Right lobe of liver (tissue), 6 donors: Measurements from ENCODE around the gene FGF3. TPM values are rescaled to one million over a fixed set of nuclear protein-coding genes. Genes with fewer than 3 reads are reported as not detected.

Experiments used
- ATAC-seq, 4 donors: fragments of 200-7000 bp; cut with Tn5 transposase; one replicate each; pipeline ENCODE4 v1.9.1; 2020; ENCODE audit warnings: mild to moderate bottlenecking in 4 of 4, moderate library complexity in 4 of 4
- DNase-seq, 3 donors: peaks; one replicate each; pipeline ENCODE4 v3.0.0-alpha.2; 2020
- H3K27ac ChIP-seq, 3 donors: fragments of 200-600 bp; one replicate each; pipeline ENCODE4 v1.8.0; 2022
- H3K27me3 ChIP-seq, 2 donors: fragments of 200-600 bp; one replicate each; pipeline ENCODE4 v1.8.0; 2022
- H3K36me3 ChIP-seq, 4 donors: fragments of 200-600 bp; sonication (generic) in 1 of 4; one replicate each; pipeline versions ENCODE4 v1.5.1 to v1.8.0; 2017 to 2022; ENCODE audit warnings: control low read depth in 1 of 4
- H3K4me1 ChIP-seq, 4 donors: fragments of 200-600 bp; sonication (generic) in 1 of 4; one replicate each; pipeline versions ENCODE4 v1.5.1 to v1.8.0; 2017 to 2022; ENCODE audit warnings: control low read depth in 1 of 4
- H3K4me3 ChIP-seq, 3 donors: fragments of 200-600 bp; one replicate each; pipeline ENCODE4 v1.8.0; 2022
- H3K9me3 ChIP-seq, 4 donors: fragments of 200-600 bp; sonication (generic) in 1 of 4; one replicate each; pipeline versions ENCODE4 v1.5.1 to v1.8.0; 2017 to 2022; ENCODE audit warnings: control low read depth in 1 of 4
- CTCF ChIP-seq, 4 donors: fragments of 200-600 bp in 3 of 4; fragments of 450-650 bp in 1 of 4; IDR thresholded peaks; one replicate each; pipeline versions ENCODE4 v1.5.1 to v1.8.0; 2016 to 2022; ENCODE audit warnings: antibody characterized with exemption in 4 of 4, mild to moderate bottlenecking in 2 of 4
- POLR2A ChIP-seq: fragments of 450-650 bp; IDR thresholded peaks from one replicate; pipeline ENCODE4 v1.6.1; 2017; ENCODE audit warnings: antibody characterized with exemption, mild to moderate bottlenecking
- WGBS: methylation state at CpG from one replicate; pipeline ENCODE4 v1.1.6; 2018; ENCODE audit warnings: low coverage, low lambda C conversion rate; ENCODE audit not compliant: insufficient coverage; ENCODE audit errors: missing lambda C conversion rate; 5-methylcytosine and 5-hydroxymethylcytosine counted together
- intact Hi-C, 2 donors: fragments of 100-400 bp; cut with DNase I; formaldehyde crosslinking; loops; one replicate each; pipeline versions ENCODE4 v1.11.2 to v1.14.1; 2022
- total RNA-seq, 6 experiments: library from RNA; depleted of rRNA in 2 of 6; stranded (reverse); fragments of >200 nt in 2 of 6; fragmentation: NEBNext Ultra II Directional in 3 of 6; extraction: Animal tissue kit (Norgen Biotek cat#: 25700) in 3 of 6; gene quantifications; one replicate each; pipeline versions ENCODE4 v1.1.0 to v1.2.4, GENCODE V29; 2016 to 2023
- donor health status: DM: no; HTN: yes; CAD: no.
- donor health status: DM: no; HTN: no; CAD: no.
- donor health status: DM: no; HTN: no; CAD: no.
- donor health status: DM: no; HTN: yes; CAD: no.
- donor health status: DM: no; HTN: yes; CAD: no.

FGF3 gene
- total RNA-seq, 6 experiments from 2014 or later: not detected

- peak in 1 of 3 donors; percentile 19 for DNase-seq
- Histone ChIP-seq H3K4me1 (no peaks in the 10 kb centered on the region), H3K27ac (no peak overlapping the region), H3K36me3 (no peaks in the 10 kb centered on the region), H3K27me3 (no peaks in the 10 kb centered on the region), H3K9me3 (no peaks in the 10 kb centered on the region), H3K4me3 (no peak overlapping the region)
- TF ChIP-seq POLR2A (no peak), CTCF (IDR thresholded peaks at IDR 0.05) (no peak)
- ATAC-seq: no peak
- intact Hi-C loops: no loop called here
- no CpG with 5 or more reads among the region's 12 CpGs for whole genome bisulfite sequencing
These were observed 15.0 kb upstream of the FGF3 start for GRCh38 chr11:69834251-69834650.

- no peak for DNase-seq
- intact Hi-C loops: no loop called here
- no peaks in the 10 kb centered on the region for H3K27me3 ChIP-seq
- no peak overlapping the region for H3K4me3 ChIP-seq
- WGBS: 36% methylated on average over 12 of the region's 21 CpGs
- no peaks in the 10 kb centered on the region for H3K9me3 ChIP-seq
- no peaks in the 10 kb centered on the region for H3K36me3 ChIP-seq
- no peak overlapping the region for H3K27ac ChIP-seq
- no peak for ATAC-seq
- peaks cover 0 to 5% (median 0%) of the 10 kb centered on the region in 4 donors for H3K4me1 ChIP-seq
- TF ChIP-seq POLR2A (no peak), CTCF (IDR thresholded peaks at IDR 0.05) (no peak)
These were observed 13.6 kb upstream of the FGF3 start for GRCh38 chr11:69832561-69833413.

GRCh38 chr11:69831985-69832384 lies 12.8 kb upstream of the FGF3 start:
- no peak overlapping the region for H3K27ac ChIP-seq
- peaks cover 0 to 5% (median 0%) of the 10 kb centered on the region in 4 donors for H3K4me1 ChIP-seq
- TF ChIP-seq CTCF (IDR thresholded peaks at IDR 0.05): no peak
- no peak for TF ChIP-seq POLR2A
- intact Hi-C loops: no loop called here
- ATAC-seq (no peak), DNase-seq (no peak)
- H3K9me3 ChIP-seq: no peaks in the 10 kb centered on the region
- H3K36me3 ChIP-seq: no peaks in the 10 kb centered on the region
- H3K27me3 ChIP-seq: no peaks in the 10 kb centered on the region
- no peak overlapping the region for H3K4me3 ChIP-seq
- 80% methylated on average over 2 of the region's 2 CpGs for WGBS

- H3K4me1 ChIP-seq: peaks cover 0 to 5% (median 0%) of the 10 kb centered on the region in 4 donors
- WGBS: 91% methylated on average over 10 of the region's 11 CpGs
- intact Hi-C loops: no loop called here
- H3K36me3 ChIP-seq: no peaks in the 10 kb centered on the region
- no peak for ATAC-seq
- TF ChIP-seq POLR2A (no peak), CTCF (IDR thresholded peaks at IDR 0.05) (no peak)
- no peak overlapping the region for H3K4me3 ChIP-seq
- H3K27ac ChIP-seq: no peak overlapping the region
- DNase-seq: no peak
- H3K27me3 ChIP-seq: no peaks in the 10 kb centered on the region
- no peaks in the 10 kb centered on the region for H3K9me3 ChIP-seq
These were observed 10.9 kb upstream of the FGF3 start for GRCh38 chr11:69830086-69830485.
